ENCODE measurements around the gene RGPD4.

The RGPD4 gene

GRCh38 chr2:107927034-107927534 lies 100.4 kb downstream of the RGPD4 start:
- no peak for DNase-seq (ENCODE audit: low read depth in 3 of 3)

GRCh38 chr2:107931412-107931811 lies 104.7 kb downstream of the RGPD4 start:
- DNase-seq (ENCODE audit: low read depth in 3 of 3), result no peak

GRCh38 chr2:107932488-107932887 lies 105.8 kb downstream of the RGPD4 start:
- DNase-seq (ENCODE audit: low read depth in 3 of 3), result no peak

GRCh38 chr2:107932979-107933378 lies 106.3 kb downstream of the RGPD4 start:
- no peak for DNase-seq (ENCODE audit: low read depth in 3 of 3)

- DNase-seq (ENCODE audit: low read depth in 3 of 3), result no peak
Measured at GRCh38 chr2:107936433-107937359, 110.0 kb downstream of the RGPD4 start.
